Left ventricle myocardium inferior (tissue), 1 donor: ENCODE data around the gene BRME1. TPM values are rescaled to one million over a fixed set of nuclear protein-coding genes. Genes with fewer than 3 reads are reported as not detected.
A peak's percentile ranks its signal among the peaks of the same experiment; 100 is the strongest.

Experiments
- DNase-seq: peaks from one replicate; pipeline ENCODE4 v3.0.0-alpha.2; 2020
- H3K27ac ChIP-seq: fragments of 200-600 bp; replicated peaks from 2 replicates; pipeline ENCODE4 v1.8.0; 2021
- H3K27me3 ChIP-seq: fragments of 200-600 bp; 2 replicates; pipeline ENCODE4 v1.8.0; 2021; ENCODE audit warnings: low read depth
- H3K36me3 ChIP-seq: fragments of 200-600 bp; 2 replicates; pipeline ENCODE4 v1.8.0; 2021
- H3K4me1 ChIP-seq: fragments of 200-600 bp; 2 replicates; pipeline ENCODE4 v1.8.0; 2021
- H3K4me3 ChIP-seq: fragments of 200-600 bp; 2 replicates; pipeline ENCODE4 v1.8.0; 2021; ENCODE audit warnings: mild to moderate bottlenecking, moderate library complexity
- H3K9me3 ChIP-seq: fragments of 200-600 bp; replicated peaks from 2 replicates; pipeline ENCODE4 v1.8.0; 2021
- CTCF ChIP-seq: fragments of 200-600 bp; IDR thresholded peaks from 2 replicates; pipeline ENCODE4 v1.8.0; 2021; ENCODE audit warnings: antibody characterized with exemption, mild to moderate bottlenecking, borderline replicate concordance
- intact Hi-C: fragments of 100-400 bp; cut with micrococcal nuclease; formaldehyde crosslinking; loops from one replicate; pipeline ENCODE4 v1.11.0; 2022
- total RNA-seq: library from RNA; stranded (reverse); fragmentation: NEBNext Ultra II Directional; extraction: Animal tissue kit (Norgen Biotek cat#: 25700); gene quantifications from one replicate; pipeline ENCODE4 v1.2.1, GENCODE V29; 2021
- donor health status: DM: no; HTN: yes; CAD: no; lungs with severe emphysema.

BRME1 gene
- total RNA-seq, 1 donor from 2014 or later, result 0.82 TPM

DNA sequence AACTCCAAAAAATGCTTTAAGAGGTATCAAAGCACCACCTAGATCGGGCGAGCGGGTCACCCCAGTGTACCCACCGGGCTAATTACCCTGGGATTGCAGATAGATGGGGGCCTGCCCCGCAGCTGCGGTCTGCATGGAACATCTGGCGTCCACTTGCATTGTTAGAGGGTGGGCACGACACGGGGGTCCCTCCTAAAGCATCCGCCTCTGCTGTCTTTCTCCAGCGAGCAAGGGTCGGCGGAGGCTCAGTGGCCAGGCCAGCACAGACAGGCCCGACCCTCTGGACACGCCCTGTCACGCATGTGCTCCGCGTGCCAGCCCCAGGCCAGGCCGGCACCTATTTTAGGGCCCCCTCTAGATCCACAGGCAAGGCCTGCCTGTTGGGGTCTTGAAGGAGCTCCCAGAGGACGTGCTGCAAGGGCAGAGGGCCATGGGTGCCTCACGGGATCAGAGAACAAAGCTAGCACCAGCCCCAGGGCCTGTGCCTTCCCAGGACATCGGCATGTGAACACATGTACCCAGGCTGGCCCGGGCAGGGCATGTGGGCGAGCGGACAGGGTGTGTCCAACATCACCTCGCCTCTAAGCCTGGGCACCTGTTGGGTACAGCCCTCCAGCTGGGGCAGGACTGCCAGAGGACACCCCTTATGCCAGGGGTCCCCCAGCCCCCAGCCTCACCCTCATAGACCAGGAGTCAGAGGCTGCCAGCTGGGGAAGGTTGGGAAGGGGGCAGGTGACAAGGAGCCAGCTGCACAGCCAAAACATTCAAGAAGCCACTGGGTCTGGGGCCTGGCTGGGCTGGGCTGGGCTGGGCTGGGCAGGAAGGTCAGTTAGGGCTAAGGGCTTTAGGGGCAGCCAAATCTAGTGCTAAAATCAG is 64.6 kb downstream of the BRME1 start:
- Histone ChIP-seq H3K27ac (peak overlapping the region; percentile 99), H3K4me1 (peaks cover 85% of the 10 kb centered on the region), H3K9me3 (no peaks in the 10 kb centered on the region), H3K4me3 (peak overlapping the region; percentile 94), H3K27me3 (no peaks in the 10 kb centered on the region), H3K36me3 (peaks cover 7% of the 10 kb centered on the region)
- intact Hi-C loops, result no loop called here
- no peak for TF ChIP-seq CTCF
- no peak for DNase-seq

- Histone ChIP-seq H3K27ac (peak overlapping the region; percentile 99), H3K4me3 (peak overlapping the region; percentile 94), H3K36me3 (peaks cover 15% of the 10 kb centered on the region), H3K9me3 (no peaks in the 10 kb centered on the region), H3K27me3 (no peaks in the 10 kb centered on the region), H3K4me1 (peaks cover 86% of the 10 kb centered on the region)
- intact Hi-C loops, result no loop called here
- peak; percentile 65 for DNase-seq
- TF ChIP-seq CTCF, result no peak
These were observed 65.4 kb downstream of the BRME1 start for GRCh38 chr19:13840305-13841085.

GRCh38 chr19:13839938-13840304 is 66.0 kb downstream of the BRME1 start:
- Histone ChIP-seq H3K9me3 (no peaks in the 10 kb centered on the region), H3K4me3 (peak overlapping the region; percentile 94), H3K27me3 (no peaks in the 10 kb centered on the region), H3K27ac (peak overlapping the region; percentile 99), H3K4me1 (peaks cover 88% of the 10 kb centered on the region), H3K36me3 (peaks cover 17% of the 10 kb centered on the region)
- no peak for DNase-seq
- no peak for TF ChIP-seq CTCF
- intact Hi-C loops, result no loop called here

DNA sequence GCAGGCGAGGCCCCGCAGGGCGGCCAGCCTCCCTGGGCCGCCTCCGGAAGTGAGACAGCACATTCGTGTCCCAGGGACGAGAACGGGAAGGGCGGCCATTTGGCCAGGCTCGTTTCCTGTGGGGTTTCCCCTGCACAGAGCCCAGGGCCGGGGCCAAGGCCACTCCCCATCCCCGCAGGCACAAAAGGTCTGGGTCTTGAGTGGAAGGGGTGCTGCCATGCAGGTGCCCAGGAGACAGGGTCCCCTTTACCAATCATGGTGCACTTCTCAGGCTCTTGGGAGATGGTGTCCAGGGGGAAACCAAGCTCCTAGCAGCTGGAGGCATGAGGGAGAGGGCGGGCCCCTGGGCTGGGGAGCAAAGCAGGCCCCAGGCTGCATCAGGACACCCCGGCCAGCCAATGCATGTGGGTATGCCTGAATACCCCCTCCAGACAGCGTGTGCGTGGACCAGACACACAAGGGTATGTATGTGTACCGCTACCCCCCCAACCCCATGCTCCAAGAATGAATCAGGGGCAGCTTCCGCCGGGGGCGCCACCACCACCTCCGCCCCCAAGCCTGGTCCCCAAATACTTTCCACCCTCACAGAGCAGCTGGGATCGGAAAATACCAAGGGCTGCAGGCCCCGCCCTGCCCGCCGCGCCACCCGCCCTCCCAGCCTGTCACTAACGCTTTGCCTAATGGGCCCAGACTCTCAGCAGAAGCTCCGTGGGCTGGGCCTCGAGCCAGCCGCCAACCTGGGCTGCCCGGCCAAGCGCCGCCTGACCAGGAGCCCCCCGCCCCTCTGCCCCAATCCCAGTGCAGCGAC is 66.6 kb downstream of the BRME1 start:
- peak overlapping the region; percentile 94 for H3K4me3 ChIP-seq
- TF ChIP-seq CTCF, result no peak
- H3K9me3 ChIP-seq, result no peaks in the 10 kb centered on the region
- H3K4me1 ChIP-seq, result peaks cover 89% of the 10 kb centered on the region
- intact Hi-C loops, result no loop called here
- peaks cover 23% of the 10 kb centered on the region for H3K36me3 ChIP-seq
- DNase-seq, result peak; percentile 95
- no peaks in the 10 kb centered on the region for H3K27me3 ChIP-seq
- peak overlapping the region; percentile 99 for H3K27ac ChIP-seq
